Measurements from ENCODE around the gene AK3. TPM values are rescaled to one million over a fixed set of nuclear protein-coding genes. Genes with fewer than 3 reads are reported as not detected.

Gene AK3
- total and polyA plus RNA-seq, 2 of the 8 experiments (the other 6 are each of a cell fraction or from before 2014, with no cell fraction given) = 8.9 to 30.0 TPM

DNA sequence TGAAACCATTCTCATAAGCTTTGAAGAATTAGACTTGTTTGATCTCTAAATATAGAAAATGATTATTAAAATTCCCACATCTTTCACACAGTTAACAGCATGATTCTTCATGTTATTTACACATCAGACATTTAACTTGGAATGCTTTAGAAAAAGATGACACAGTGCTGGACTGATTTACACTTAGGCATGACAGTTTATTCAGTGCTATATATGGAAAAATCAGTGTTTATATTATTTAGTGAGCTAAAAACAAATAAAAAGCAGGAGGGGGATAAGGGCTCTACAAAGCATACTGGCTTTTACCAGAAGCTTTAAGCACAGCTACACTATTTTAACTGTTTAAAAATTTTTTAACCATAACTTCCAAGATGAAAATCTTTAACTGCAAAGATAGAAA lies 31.6 kb downstream of the AK3 start:
- H3K36me3 ChIP-seq (ENCODE audit: control insufficient read depth in 2 of 4, insufficient read depth in 4 of 4, low read length in 3 of 4) = peaks cover 0 to 20% (median 2%) of the 10 kb centered on the region in 4 experiments; a peak in 3 of 8 replicates
- POLR2A ChIA-PET (ENCODE audit: partially characterized antibody) = no interaction called here
- H3K9ac ChIP-seq (replicated peaks in 1 of 4; ENCODE audit: extremely low read depth in 1 of 4, low read depth in 3 of 4, low read length in 3 of 4) = no peak overlapping the region
- no peak overlapping the region for H2BK5ac ChIP-seq (ENCODE audit: low read depth, low read length)
- H3K4ac ChIP-seq (replicated peaks; ENCODE audit: insufficient read length, low read depth, low read length) = no peak overlapping the region
- H3K4me2 ChIP-seq (ENCODE audit: insufficient read depth in 1 of 2, low read depth in 2 of 2, low read length in 2 of 2) = no peak overlapping the region
- H3K23ac ChIP-seq (ENCODE audit: insufficient read length) = no peak overlapping the region
- FAIRE-seq (no peak), DNase-seq (ENCODE audit: low read depth in 1 of 2, low spot score in 2 of 2) (no peak)
- no peaks in the 10 kb centered on the region for H3K27me3 ChIP-seq (replicated peaks in 1 of 4; ENCODE audit: control insufficient read depth in 3 of 4, extremely low read depth in 1 of 4, insufficient read depth in 3 of 4, low read length in 3 of 4)
- no peaks in the 10 kb centered on the region for H4K20me1 ChIP-seq (replicated peaks in 1 of 2; ENCODE audit: control insufficient read depth in 1 of 2, insufficient read depth in 2 of 2, low read length in 2 of 2)
- CTCF ChIA-PET (ENCODE audit: partially characterized antibody) = interaction anchor here (0.9 kb wide), 1 partner anchor 87 kb away, joined by 3 read pairs; no protein-coding TSS in a partner anchor
- H3K23me2 ChIP-seq (ENCODE audit: low read depth, low read length) = peaks cover 5% of the 10 kb centered on the region; the same call in 1 of the 2 replicates
- H2BK20ac ChIP-seq (ENCODE audit: low read length) = no peak overlapping the region
- H3K79me2 ChIP-seq (ENCODE audit: control insufficient read depth in 1 of 2, insufficient read depth in 2 of 2, low read length in 2 of 2) = no peaks in the 10 kb centered on the region
- H3K56ac ChIP-seq (replicated peaks; ENCODE audit: insufficient read length, low read depth, low read length) = no peak overlapping the region
- H2BK120ac ChIP-seq (replicated peaks; ENCODE audit: low read depth, low read length) = no peak overlapping the region
- no peak overlapping the region for H3K4me3 ChIP-seq (ENCODE audit: extremely low read depth in 1 of 4, insufficient read depth in 2 of 4, low read depth in 3 of 4, low read length in 4 of 4)
- H4K91ac ChIP-seq (replicated peaks; ENCODE audit: insufficient read length, low read length) = no peak overlapping the region
- H3K14ac ChIP-seq (ENCODE audit: insufficient read length) = no peak overlapping the region
- no peaks in the 10 kb centered on the region for H3K9me3 ChIP-seq (ENCODE audit: insufficient read depth in 2 of 2, low read depth in 1 of 2, low read length in 1 of 2)
- no peak overlapping the region for H2BK15ac ChIP-seq (ENCODE audit: low read length)
- H3K4me1 ChIP-seq (replicated peaks in 1 of 4; ENCODE audit: control insufficient read depth in 3 of 4, insufficient read depth in 4 of 4, low read length in 3 of 4) = no peaks in the 10 kb centered on the region
- H2AK5ac ChIP-seq (ENCODE audit: low read depth, low read length) = no peak overlapping the region
- H4K8ac ChIP-seq (ENCODE audit: extremely low read depth, insufficient read depth, low read length) = no peak overlapping the region
- H3K27ac ChIP-seq (ENCODE audit: low read depth, low read length) = no peak overlapping the region
- no peak overlapping the region for H2AFZ ChIP-seq (ENCODE audit: low read length)
- H3K79me1 ChIP-seq (ENCODE audit: low read depth, low read length) = no peaks in the 10 kb centered on the region
- H4K5ac ChIP-seq (ENCODE audit: insufficient read length, low read depth, low read length) = no peak overlapping the region
- H3K18ac ChIP-seq (ENCODE audit: extremely low read depth, low read length) = no peak overlapping the region
- no peak overlapping the region for H2BK12ac ChIP-seq (ENCODE audit: low read depth, low read length)
- TF ChIP-seq SP4 (IDR thresholded peaks at IDR 0.05; ENCODE audit: low read length) = no peak
- no peak for TF ChIP-seq BRCA1 (IDR thresholded peaks at IDR 0.05; ENCODE audit: low read depth, low read length)
- no peak for TF ChIP-seq YY1 (IDR thresholded peaks at IDR 0.05; ENCODE audit: low read depth, low read length)
- no peak for TF ChIP-seq NRF1 (IDR thresholded peaks at IDR 0.05; ENCODE audit: low read depth, low read length)
- TF ChIP-seq BCL11A (IDR thresholded peaks at IDR 0.05; ENCODE audit: low read depth in 2 of 2, low read length in 2 of 2) = no peak
- TF ChIP-seq RXRA (IDR thresholded peaks at IDR 0.05; ENCODE audit: insufficient read depth, low read depth, low read length) = no peak
- no peak for TF ChIP-seq KDM4A (IDR thresholded peaks at IDR 0.05; ENCODE audit: low read depth, low read length, severe bottlenecking)
- no peak for TF ChIP-seq NANOG (IDR thresholded peaks at IDR 0.05; ENCODE audit: insufficient read depth, low read depth, low read length, poor library complexity, severe bottlenecking)
- TF ChIP-seq TAF7 (optimal IDR thresholded peaks at IDR 0.05; ENCODE audit: borderline replicate concordance, low read depth, low read length) = no peak
- no peak for TF ChIP-seq EGR1 (IDR thresholded peaks at IDR 0.05; ENCODE audit: borderline replicate concordance, low read depth, low read length)
- TF ChIP-seq POLR2A (IDR thresholded peaks at IDR 0.05; ENCODE audit: control extremely low read depth in 1 of 2, low read depth in 2 of 2, low read length in 2 of 2) = no peak
- no peak for TF ChIP-seq TEAD4 (IDR thresholded peaks at IDR 0.05; ENCODE audit: low read depth, low read length)
- no peak for TF ChIP-seq CEBPB (IDR thresholded peaks at IDR 0.05; ENCODE audit: low read depth, low read length)
- TF ChIP-seq HDAC6 (IDR thresholded peaks at IDR 0.05; ENCODE audit: low read depth, low read length) = no peak
- no peak for TF ChIP-seq SRF (IDR thresholded peaks at IDR 0.05; ENCODE audit: low read depth, low read length)
- no peak for TF ChIP-seq HDAC2 (IDR thresholded peaks at IDR 0.05; ENCODE audit: borderline replicate concordance in 1 of 2, low read depth in 2 of 2, low read length in 2 of 2)
- TF ChIP-seq SP2 (IDR thresholded peaks at IDR 0.05; ENCODE audit: low read length) = no peak

All from H1 (cell line).